Hepatocyte (in vitro differentiated cells): ENCODE results near the gene COBL. TPM values are rescaled to one million over a fixed set of nuclear protein-coding genes. Genes with fewer than 3 reads are reported as not detected.

Experiments used
- DNase-seq: peaks from one replicate; pipeline ENCODE4 v3.0.0-alpha.2; 2016; ENCODE audit warnings: low spot score
- H2AFZ ChIP-seq: fragments of 200-600 bp; sonication (generic); 2 replicates; pipeline ENCODE4 v1.6.0; 2016; ENCODE audit warnings: antibody characterized with exemption, mild to moderate bottlenecking
- H3K27ac ChIP-seq: fragments of 200-600 bp; sonication (generic); 2 replicates; pipeline ENCODE4 v1.5.1; 2016; ENCODE audit warnings: mild to moderate bottlenecking
- H3K27me3 ChIP-seq: fragments of 200-600 bp; sonication (generic); 2 replicates; pipeline ENCODE4 v1.6.1; 2016
- H3K36me3 ChIP-seq: fragments of 200-600 bp; sonication (generic); replicated peaks from 2 replicates; pipeline ENCODE4 v1.5.1; 2016; ENCODE audit warnings: low read depth; ENCODE audit not compliant: insufficient read depth
- H3K4me1 ChIP-seq: fragments of 200-600 bp; sonication (generic); 2 replicates; pipeline ENCODE4 v1.5.1; 2016; ENCODE audit warnings: mild to moderate bottlenecking, moderate library complexity; ENCODE audit not compliant: insufficient read depth
- H3K4me2 ChIP-seq: fragments of 200-600 bp; sonication (generic); 2 replicates; pipeline ENCODE4 v1.6.0; 2016
- H3K4me3 ChIP-seq: fragments of 200-600 bp; sonication (generic); 2 replicates; pipeline ENCODE4 v1.5.1; 2016; ENCODE audit warnings: mild to moderate bottlenecking
- H3K79me2 ChIP-seq: fragments of 200-600 bp; sonication (generic); 2 replicates; pipeline ENCODE4 v1.6.0; 2017; ENCODE audit warnings: mild to moderate bottlenecking
- H3K9me2 ChIP-seq: fragments of 200-600 bp; sonication (generic); replicated peaks from 2 replicates; pipeline ENCODE4 v1.6.0; 2017; ENCODE audit warnings: mild to moderate bottlenecking; ENCODE audit not compliant: insufficient read depth
- H3K9me3 ChIP-seq: fragments of 200-600 bp; sonication (generic); 2 replicates; pipeline ENCODE4 v1.5.1; 2016; ENCODE audit warnings: low read depth, mild to moderate bottlenecking
- H4K20me1 ChIP-seq: fragments of 200-600 bp; sonication (generic); 2 replicates; pipeline ENCODE4 v1.6.0; 2016; ENCODE audit warnings: mild to moderate bottlenecking; ENCODE audit not compliant: insufficient read depth, poor library complexity, severe bottlenecking
- EZH2 ChIP-seq: fragments of 200-600 bp; sonication (generic); IDR thresholded peaks from 2 replicates; pipeline ENCODE4 v1.6.1; 2016; ENCODE audit warnings: antibody characterized with exemption, mild to moderate bottlenecking, borderline replicate concordance
- EZH2phosphoT487 ChIP-seq: fragments of 200-600 bp; sonication (generic); IDR thresholded peaks from one replicate; pipeline ENCODE4 v1.6.1; 2018; ENCODE audit warnings: antibody characterized with exemption, mild to moderate bottlenecking, low read depth, moderate library complexity; ENCODE audit not compliant: unreplicated experiment, severe bottlenecking
- WGBS: methylation state at CpG from one replicate; pipeline ENCODE4 v1.1.6; 2016; ENCODE audit warnings: low lambda C conversion rate; ENCODE audit errors: missing lambda C conversion rate; 5-methylcytosine and 5-hydroxymethylcytosine counted together
- polyA plus RNA-seq: library from polyadenylated mRNA; unstranded; fragments of >200 nt; fragmentation: Nextera tagmentation; extraction: Ambion mirVana; gene quantifications from 2 replicates; pipeline ENCODE4 v1.2.1, GENCODE V29; 2016
- total RNA-seq: library from RNA; depleted of rRNA; stranded (reverse); fragments of >200 nt; gene quantifications from 2 replicates; pipeline ENCODE4 v1.2.3, GENCODE V29; 2014
- TF ChIP-seq, protein P1 (sequence below): fragments of 200-600 bp; sonication (generic); IDR thresholded peaks from 2 replicates; pipeline ENCODE4 v1.5.1; 2016; ENCODE audit warnings: antibody characterized with exemption, mild to moderate bottlenecking; ENCODE audit not compliant: poor library complexity

COBL gene
- total and polyA plus RNA-seq, 2 experiments from 2014 or later: 7.8 to 20.5 TPM

DNA sequence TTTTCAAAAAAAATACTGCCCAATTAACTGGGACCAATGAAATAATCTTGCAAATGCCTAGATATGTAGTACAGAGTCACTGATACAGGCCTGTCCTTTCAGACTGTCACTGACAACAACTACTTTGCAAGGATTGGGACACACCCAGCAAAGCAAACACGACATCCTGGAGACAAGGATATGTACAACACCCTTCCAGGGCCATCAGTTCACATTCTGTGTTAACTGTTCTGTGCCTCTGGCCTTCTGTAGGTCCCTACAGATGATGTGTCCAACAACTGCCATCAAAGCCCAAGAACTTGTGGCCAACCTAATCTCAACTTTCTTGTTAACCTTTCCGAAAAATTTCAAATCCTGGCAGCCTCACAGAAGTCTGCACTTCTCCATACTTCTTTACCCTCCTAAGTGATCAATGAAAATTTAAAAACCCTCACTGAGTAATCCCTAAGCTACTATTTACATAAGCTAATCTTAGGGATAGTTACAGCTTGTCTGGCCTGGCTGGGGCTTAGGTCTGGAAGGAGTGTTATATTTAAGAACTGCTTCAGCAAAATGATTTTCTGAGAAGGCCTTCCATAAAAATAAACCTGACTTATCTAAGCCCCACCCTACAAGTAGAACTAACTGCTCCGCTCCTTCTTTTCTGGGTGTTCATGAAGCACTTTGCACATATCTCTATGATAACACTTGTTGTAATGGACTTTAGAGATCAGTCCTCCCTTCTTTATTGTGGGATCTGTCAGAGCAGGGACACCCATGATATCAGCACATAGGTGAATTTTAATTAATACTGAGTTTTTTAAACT is 21.0 kb downstream of the COBL start:
- Histone ChIP-seq H3K4me3 (no peak overlapping the region), H3K27ac (peak overlapping the region; percentile 28), H3K79me2 (peaks cover 77% of the 10 kb centered on the region), H3K4me2 (no peak overlapping the region), H3K27me3 (no peaks in the 10 kb centered on the region), H4K20me1 (no peaks in the 10 kb centered on the region), H3K4me1 (peaks cover 9% of the 10 kb centered on the region), H3K36me3 (no peaks in the 10 kb centered on the region), H3K9me3 (no peaks in the 10 kb centered on the region), H2AFZ (no peak overlapping the region), H3K9me2 (no peaks in the 10 kb centered on the region)
- no peak for DNase-seq
- WGBS: 48% methylated on average over 3 of the region's 3 CpGs
- TF ChIP-seq EZH2phosphoT487: no peak
- TF ChIP-seq, protein P1, sequence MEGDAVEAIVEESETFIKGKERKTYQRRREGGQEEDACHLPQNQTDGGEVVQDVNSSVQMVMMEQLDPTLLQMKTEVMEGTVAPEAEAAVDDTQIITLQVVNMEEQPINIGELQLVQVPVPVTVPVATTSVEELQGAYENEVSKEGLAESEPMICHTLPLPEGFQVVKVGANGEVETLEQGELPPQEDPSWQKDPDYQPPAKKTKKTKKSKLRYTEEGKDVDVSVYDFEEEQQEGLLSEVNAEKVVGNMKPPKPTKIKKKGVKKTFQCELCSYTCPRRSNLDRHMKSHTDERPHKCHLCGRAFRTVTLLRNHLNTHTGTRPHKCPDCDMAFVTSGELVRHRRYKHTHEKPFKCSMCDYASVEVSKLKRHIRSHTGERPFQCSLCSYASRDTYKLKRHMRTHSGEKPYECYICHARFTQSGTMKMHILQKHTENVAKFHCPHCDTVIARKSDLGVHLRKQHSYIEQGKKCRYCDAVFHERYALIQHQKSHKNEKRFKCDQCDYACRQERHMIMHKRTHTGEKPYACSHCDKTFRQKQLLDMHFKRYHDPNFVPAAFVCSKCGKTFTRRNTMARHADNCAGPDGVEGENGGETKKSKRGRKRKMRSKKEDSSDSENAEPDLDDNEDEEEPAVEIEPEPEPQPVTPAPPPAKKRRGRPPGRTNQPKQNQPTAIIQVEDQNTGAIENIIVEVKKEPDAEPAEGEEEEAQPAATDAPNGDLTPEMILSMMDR: no peak
- TF ChIP-seq EZH2: no peak

DNA sequence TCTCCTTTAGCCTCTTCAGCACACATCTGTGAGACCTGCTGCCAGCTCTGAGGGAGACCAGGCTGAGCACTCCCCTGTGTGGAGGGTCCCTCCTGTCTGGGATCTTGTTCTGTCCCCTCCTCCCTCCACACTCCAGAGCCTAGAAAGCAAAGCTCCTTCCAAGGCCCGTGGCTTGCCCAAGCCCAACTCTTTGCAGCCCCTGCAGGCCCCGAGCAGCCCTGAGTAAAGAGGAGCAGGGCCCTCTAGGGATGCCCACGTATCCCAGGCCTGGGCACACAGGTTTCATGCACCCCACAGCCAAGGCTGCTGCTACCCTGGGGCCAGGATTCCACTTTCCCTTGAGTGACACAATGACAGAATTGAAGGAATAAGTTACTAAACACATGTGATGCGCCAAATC is 24.0 kb downstream of the COBL start:
- peaks cover 72% of the 10 kb centered on the region for H3K79me2 ChIP-seq

DNA sequence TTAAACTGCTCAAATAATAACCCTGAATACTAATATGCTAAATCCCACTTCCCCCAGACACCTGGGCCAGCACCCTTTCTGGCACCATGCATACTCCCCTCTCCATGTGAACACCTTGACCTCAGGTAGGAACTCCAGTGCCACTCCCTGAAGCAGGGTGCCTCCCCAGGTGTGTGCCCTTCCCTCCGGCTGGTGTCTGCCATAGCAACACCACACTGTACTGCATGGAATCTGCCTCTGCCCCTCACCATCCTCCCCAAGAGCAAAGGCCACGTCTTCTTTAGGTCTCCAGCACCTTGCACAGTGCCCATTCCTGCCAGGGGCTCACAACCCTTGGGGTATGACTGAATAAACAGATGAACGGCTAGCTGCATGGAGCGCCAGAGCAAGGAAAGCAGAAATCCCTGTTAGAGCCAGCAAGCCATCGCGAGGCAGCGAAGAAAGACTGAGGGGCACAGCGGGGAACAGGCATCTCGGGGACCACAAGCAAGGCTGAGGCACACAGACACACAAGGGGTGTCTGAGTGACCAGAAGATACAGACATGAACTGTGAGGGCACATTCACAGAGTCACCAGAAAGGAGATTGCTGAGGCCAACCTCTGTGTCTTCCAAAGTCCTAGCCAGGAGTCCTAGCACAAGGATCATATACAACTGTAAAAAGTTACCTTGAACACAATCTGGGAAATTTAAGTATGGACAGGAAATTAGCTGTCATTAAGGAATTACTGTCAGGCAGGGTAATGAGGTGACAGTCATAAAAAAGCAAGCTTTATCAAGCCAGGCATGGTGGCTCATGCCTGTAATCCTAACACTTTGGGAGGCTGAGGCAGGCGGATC is 25.7 kb downstream of the COBL start:
- H3K4me2 ChIP-seq: no peak overlapping the region
- H3K4me1 ChIP-seq: peaks cover 5% of the 10 kb centered on the region
- H3K27me3 ChIP-seq: no peaks in the 10 kb centered on the region
- no peak overlapping the region for H2AFZ ChIP-seq
- H4K20me1 ChIP-seq: no peaks in the 10 kb centered on the region
- H3K9me2 ChIP-seq: no peaks in the 10 kb centered on the region
- H3K79me2 ChIP-seq: peaks cover 81% of the 10 kb centered on the region
- DNase-seq: no peak
- 89% methylated on average over 10 of the region's 10 CpGs for WGBS
- TF ChIP-seq, protein P1: no peak
- TF ChIP-seq EZH2 (no peak), EZH2phosphoT487 (no peak)
- H3K36me3 ChIP-seq: no peaks in the 10 kb centered on the region
- peak overlapping the region; percentile 67 for H3K27ac ChIP-seq
- no peak overlapping the region for H3K4me3 ChIP-seq
- H3K9me3 ChIP-seq: no peaks in the 10 kb centered on the region

More for the DNA sequence above, 24.0 kb downstream of the COBL start:
- no peaks in the 10 kb centered on the region for H3K36me3 ChIP-seq
- H3K27ac ChIP-seq: no peak overlapping the region
- DNase-seq: no peak
- no peak overlapping the region for H3K4me2 ChIP-seq
- H3K27me3 ChIP-seq: no peaks in the 10 kb centered on the region
- TF ChIP-seq EZH2 (no peak), EZH2phosphoT487 (no peak)
- TF ChIP-seq, protein P1: no peak
- H2AFZ ChIP-seq: no peak overlapping the region
- H3K4me1 ChIP-seq: peaks cover 9% of the 10 kb centered on the region
- H3K9me2 ChIP-seq: no peaks in the 10 kb centered on the region
- no peak overlapping the region for H3K4me3 ChIP-seq
- H3K9me3 ChIP-seq: no peaks in the 10 kb centered on the region
- H4K20me1 ChIP-seq: no peaks in the 10 kb centered on the region
- 63% methylated on average over 4 of the region's 4 CpGs for whole genome bisulfite sequencing
